A549 treated with AZD9567 at 1 μM for 4 hours (cell line): ENCODE results near the gene ERCC5. TPM values are rescaled to one million over a fixed set of nuclear protein-coding genes. Genes with fewer than 3 reads are reported as not detected.

ENCODE experiments used
- total RNA-seq: library from RNA; stranded (reverse); fragments of 200-300 nt; extraction: Qiagen RNA extraction; gene quantifications from 5 replicates; pipeline ENCODE4 v1.2.3, GENCODE V29; 2022; ENCODE audit not compliant: insufficient read depth

The ERCC5 gene
- total RNA-seq: 12.0 to 17.4 TPM (median 16.0 TPM) in 5 replicates

DNA sequence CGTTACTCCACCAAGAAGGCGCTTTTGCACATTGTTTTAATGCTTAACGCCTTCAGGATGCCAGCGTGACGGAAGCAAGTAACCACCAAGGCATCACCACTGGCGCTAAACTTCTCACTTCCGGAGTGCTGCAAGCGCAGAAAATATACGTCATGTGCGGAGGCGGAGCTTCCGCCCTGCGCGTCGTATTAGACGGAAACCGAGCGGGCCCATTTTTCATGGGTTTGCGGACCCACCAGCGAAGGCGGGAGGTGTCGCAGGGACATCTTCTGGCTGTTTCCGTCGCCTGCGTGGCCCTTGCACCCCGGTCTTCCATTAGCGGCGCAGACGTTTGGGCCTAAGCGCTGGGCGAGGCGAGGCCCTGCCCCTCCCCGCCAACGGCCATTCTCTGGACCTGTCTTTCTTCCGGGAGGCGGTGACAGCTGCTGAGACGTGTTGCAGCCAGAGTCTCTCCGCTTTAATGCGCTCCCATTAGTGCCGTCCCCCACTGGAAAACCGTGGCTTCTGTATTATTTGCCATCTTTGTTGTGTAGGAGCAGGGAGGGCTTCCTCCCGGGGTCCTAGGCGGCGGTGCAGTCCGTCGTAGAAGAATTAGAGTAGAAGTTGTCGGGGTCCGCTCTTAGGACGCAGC is at the start of gene ERCC5:
Gene ERCC5 (plus strand): TSS at position 403 of the 631 bp plus-strand sequence. CDS start 235 bp downstream, outside the sequence.

DNA sequence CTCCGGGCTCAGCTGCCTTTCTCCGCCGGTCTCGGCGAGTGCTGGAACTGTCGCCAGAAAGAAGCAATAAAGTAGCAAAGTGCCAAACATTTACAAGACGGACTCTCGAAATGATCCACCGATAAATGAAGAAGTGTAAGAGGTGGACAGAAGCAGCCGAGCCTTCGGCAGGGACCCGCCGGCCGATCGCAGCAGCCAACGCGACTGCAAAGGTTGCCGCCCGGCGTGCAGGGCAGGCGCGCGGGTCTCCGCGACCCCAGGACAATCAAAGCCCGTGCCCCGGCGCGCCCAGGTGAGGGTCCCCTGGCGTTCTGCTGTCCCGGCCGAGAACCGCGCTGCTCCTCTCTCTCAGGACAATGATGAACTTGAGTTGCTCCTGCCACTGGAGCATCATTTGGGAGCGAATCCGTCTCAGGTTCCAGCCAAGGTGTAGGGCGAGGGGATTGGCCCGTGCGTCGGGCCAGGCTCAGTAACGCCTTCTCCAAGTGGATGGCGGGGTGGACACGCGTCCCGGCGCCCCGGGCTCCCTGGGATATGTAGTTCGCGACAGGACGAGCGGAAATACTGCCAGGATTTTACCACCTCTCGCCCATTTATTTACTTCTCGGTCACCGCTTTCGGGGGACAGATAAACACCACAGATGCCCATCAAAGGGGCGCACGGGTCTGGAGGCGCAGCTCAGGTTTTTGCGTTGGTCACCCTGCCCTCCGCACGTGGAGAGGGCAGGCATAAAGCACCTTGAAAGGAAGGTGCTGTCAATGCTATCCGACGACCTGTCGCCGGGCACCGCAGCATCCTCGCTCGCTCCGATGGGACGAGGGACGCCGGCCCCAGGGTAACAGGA is 47.0 kb upstream of the ERCC5 start, which contains the start of the genes BIVM and POGLUT2:
Gene BIVM (plus strand): TSS at position 539 of the 845 bp plus-strand sequence. CDS start 8,149 bp downstream, outside the sequence.
Gene POGLUT2 (minus strand): TSS at position 396 of the 845 bp plus-strand sequence. CDS start 306 bp downstream, at position 90.

Other genes with a start within 250 kb of the ERCC5 start
- 15.2 to 17.6 TPM (median 17.3 TPM) in 5 replicates for gene TPP2, start 249.0 kb upstream of the ERCC5 start, total RNA-seq
- gene METTL21C, start 151.0 kb upstream of the ERCC5 start, total RNA-seq: not detected in 5 replicates
- gene TEX30, start 72.2 kb upstream of the ERCC5 start, total RNA-seq: 13.1 to 20.5 TPM (median 17.1 TPM) in 5 replicates
- 5.4 to 8.8 TPM (median 6.7 TPM) in 5 replicates for gene POGLUT2, start 47.1 kb upstream of the ERCC5 start, total RNA-seq
- gene BIVM, start 46.9 kb upstream of the ERCC5 start, total RNA-seq: 1.8 to 4.0 TPM (median 3.5 TPM) in 5 replicates
- gene SLC10A2, start 220.4 kb downstream of the ERCC5 start, total RNA-seq: not detected in 5 replicates